Dedifferentiated amniotic fluid mesenchymal stem cell (primary cell): Measurements from ENCODE around the gene FBXO31.
"Not testable (repeated sequence)": the region's sequence is repeated elsewhere in the genome, so short reads cannot be mapped to it uniquely, and the experiment has no call there.

ENCODE experiments used
- DNase-seq: peaks from one replicate; pipeline ENCODE4 v3.0.0-alpha.2; 2016; ENCODE audit errors: extremely low spot score

The FBXO31 gene

DNA sequence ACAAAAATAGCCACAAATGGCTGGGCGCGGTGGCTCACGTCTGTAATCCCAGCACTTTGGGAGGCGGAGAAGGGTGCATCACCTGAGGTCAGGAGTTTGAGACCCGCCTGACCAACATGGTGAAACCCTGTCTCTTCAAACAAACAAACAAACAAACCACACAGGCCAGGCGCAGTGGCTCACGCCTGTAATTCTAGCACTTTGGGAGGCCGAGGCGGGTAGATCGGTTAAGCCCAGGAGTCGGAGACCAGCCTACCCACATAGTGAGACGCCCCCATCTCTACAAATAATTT is 1.2 kb upstream of the FBXO31 start:
- not testable (repeated sequence) for DNase-seq

- DNase-seq: peak; percentile 17
Measured at GRCh38 chr16:87384162-87384874, 742 bp upstream of the FBXO31 start.

GRCh38 chr16:87382023-87382785 is 1.4 kb downstream of the FBXO31 start:
- DNase-seq: no peak

DNA sequence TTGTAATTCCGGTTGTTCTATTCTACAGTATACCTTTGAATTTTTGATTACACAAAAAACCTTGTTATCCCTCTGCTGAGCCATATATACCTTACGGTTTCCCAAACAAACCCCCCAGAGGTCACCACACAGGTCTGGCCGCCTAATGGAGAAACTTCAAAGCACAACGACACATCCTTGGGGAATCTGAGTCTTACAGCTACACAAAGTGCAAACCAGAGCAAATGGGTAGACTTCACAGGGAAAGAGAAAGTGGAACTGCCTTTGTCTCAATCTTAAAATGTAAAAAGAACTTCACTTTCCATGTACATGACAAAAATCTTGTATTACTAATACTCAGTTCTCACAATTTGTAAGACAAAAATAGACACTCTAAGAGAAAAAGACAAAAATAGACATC is 2.7 kb downstream of the FBXO31 start:
- DNase-seq: no peak

DNA sequence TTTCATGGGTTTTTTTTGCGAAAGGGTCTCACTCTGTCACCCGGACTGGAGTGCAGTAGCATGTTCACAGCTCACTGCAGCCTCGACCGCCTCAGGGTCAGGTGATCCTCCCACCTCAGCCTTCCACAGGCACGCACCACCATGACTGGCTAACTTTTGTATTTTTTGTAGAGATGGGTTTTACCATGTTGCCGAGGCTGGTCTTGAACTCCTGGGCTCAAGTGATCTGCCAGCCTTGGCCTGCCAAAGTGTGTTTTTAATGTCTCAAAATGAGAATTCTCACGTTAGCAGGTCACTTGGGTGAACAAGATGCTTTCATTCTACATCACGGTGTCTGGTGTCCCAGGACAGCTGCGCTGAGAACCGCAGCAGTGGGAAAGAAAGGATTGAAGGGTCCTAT is 3.2 kb downstream of the FBXO31 start:
- no peak for DNase-seq

DNA sequence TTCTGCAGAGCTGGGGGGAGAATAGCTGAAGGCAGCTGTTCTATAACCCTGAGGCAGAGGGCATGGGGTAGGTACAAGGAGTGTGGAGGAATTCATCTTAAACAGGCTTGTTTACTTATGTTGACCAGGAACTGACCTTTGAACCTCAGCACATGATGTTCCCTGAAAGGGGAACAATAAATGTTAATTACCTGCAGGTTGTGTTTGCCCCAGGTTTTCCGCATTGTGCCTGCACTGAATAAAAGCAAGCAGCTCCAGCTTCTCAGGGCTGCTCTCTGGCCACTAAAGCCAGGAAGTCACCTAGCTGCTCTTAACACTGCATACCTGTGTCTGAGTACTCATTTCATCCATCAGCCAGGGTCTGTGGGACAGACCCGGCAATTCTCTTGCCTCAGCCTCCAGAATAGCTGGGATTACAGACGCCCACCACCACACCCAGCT is 4.2 kb downstream of the FBXO31 start:
- not testable (repeated sequence) for DNase-seq

- no peak for DNase-seq
Measured at GRCh38 chr16:87376660-87377059, 6.9 kb downstream of the FBXO31 start.

- no peak for DNase-seq
Measured at GRCh38 chr16:87375426-87376135, 8.0 kb downstream of the FBXO31 start.

DNA sequence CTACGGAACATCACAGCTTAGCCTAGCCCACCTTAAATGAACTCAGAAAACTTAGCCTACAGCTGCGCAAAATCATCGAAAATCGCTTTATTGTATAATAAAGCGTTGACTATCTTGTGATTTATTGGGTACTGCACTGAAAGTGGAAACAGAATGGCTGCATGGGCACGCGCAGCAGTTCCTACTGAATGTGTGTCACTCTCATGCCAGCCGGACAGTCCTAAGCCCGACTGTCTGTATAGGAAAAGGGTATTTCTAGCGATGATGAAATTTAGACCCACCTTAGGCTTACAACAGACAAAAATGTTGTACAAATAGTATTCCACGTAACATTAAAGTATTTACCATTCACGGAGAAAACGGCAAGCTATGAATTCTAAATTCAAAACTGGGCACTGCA is 9.3 kb downstream of the FBXO31 start:
- no peak for DNase-seq

- DNase-seq: no peak
Measured at GRCh38 chr16:87372305-87372704, 11.3 kb downstream of the FBXO31 start.

DNA sequence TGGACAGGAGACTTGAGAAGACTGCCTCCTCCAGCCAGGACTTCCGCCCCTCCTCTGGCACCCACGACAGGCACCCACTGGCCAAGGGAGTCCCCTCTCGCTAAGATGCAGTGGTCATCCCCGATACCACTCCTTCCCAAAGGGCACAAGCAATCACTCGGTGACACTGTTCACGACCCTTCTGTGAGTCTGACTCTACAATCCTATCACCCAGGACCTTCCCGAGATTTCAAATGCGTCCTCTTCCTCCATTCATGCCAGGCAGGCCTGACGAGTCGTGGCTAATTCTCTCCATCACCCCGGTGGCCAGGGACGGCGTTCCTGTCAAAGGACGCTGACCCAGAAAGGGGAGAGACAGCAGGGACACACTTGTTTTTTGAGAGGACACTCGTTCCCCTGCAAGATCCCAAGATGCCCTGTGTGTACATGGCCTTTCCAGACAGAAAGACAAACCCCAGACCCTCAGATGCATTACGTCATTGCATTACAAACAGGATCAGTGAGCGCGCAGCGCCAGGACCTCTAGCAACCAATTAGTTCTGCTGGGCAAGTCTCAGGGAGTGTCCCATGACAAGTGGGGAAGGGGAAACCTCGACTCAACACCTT is 12.2 kb downstream of the FBXO31 start:
- no peak for DNase-seq

DNA sequence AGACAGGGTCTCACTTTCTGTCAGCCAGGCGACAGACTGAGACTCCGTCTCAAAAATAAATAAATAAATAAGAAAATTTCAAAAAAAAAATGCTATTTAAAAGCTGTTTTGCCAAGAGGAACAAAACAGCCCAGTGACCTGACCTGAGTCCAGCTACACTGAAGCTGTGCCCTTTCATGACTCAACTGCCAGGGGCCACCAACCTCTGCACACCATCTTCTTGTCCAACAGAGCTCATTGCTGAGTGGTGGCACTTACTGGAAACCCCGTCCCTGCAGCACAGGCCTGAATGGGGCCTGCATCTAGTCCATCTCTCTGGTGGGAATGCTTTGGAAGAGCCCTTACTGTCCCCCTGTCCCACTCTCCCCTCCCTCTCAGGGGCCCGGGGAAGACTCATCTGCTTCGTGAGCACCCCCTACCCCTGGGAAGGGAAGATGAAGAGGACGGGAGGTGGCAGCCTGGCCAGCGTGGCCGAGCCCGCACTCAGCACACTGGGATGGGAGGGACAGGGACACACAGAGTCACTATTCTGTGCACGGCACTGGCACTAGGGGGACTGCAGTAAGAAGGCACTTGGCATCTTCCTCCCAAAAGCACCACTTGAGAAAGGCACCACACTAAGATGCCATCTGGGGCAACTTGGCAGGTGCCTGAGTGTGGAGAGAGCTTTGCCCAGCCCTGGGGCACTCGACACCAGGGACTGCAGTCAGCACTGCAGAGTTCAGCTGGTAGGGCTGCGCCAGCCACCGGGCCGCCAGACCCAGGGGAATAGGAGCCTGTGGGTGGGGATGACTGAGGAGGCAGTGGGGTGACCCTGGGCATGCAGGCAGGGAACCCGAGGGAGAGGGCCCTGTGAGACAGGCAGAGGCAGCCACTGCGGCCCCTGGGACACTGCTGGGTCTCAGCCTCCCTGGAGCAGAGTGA is 13.5 kb downstream of the FBXO31 start:
- DNase-seq: no peak

DNA sequence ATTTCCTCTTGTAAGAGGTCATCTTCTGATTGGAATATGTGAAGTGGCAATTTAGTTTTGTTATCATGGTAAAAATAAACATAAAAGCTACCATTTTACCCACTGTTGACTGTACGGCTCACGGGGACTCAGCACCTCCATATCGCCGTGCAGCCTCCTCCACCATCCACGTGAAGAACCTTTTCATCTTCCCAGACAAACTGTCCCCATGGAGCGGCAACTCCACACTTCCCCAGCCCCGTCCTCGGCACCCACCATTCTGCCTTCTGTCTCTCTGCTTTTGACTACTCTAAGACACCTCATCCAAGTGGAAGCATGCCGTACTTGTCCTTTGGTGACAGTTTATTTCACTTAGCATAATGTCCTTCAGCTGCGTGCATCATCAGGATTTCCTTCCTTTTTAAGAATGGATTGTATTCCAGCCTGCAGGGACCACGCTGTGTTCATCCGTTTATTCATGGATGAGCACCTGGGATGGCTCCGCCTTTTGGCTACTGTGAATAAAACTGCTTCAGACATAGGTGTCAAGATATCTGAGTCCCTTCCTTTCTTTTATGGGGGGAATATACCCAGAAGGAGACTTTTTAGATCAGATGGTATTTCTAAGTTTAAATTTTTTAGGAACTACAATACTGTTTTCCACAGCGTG is 14.3 kb downstream of the FBXO31 start:
- DNase-seq: no peak

DNA sequence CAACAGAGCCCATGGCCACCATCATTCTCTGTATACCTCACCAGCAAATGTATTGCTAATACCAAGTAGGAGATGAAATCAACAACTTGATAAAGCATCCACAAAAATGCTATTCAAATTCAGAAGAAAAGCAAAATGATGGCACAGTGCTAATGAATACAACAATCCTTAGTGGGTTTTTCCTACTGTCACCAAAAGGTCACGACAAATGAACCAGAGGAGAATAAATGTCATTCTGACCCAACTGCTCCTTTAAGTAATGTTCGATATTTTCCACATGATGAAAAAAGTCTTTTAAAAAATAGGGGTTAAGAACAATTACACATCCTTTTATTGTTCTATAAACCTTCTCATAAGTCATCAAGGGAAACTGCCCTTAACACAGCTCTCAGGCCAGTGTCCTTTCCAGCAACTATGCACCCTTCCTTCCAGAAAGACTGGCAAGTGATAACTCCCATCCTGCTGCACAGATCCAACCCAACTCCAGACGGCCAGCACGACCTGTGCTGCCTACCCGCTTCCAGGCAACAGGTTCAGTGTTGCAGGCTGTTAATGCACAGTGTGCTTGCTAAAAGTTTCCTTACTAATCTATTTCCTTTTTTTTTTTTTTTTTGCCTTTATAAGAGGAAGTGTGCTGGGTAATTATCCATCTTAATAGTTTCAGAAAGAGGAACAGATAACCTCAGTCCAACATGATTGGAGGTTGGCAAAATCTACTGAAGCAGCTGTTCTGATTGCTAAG is 15.4 kb downstream of the FBXO31 start:
- DNase-seq: no peak

- DNase-seq: no peak
Measured at GRCh38 chr16:87367529-87367928, 16.0 kb downstream of the FBXO31 start.

- DNase-seq: no peak
Measured at GRCh38 chr16:87366930-87367329, 16.6 kb downstream of the FBXO31 start.

- no peak for DNase-seq
Measured at GRCh38 chr16:87366288-87366687, 17.3 kb downstream of the FBXO31 start.

- no peak for DNase-seq
Measured at GRCh38 chr16:87365021-87365713, 18.4 kb downstream of the FBXO31 start.

DNA sequence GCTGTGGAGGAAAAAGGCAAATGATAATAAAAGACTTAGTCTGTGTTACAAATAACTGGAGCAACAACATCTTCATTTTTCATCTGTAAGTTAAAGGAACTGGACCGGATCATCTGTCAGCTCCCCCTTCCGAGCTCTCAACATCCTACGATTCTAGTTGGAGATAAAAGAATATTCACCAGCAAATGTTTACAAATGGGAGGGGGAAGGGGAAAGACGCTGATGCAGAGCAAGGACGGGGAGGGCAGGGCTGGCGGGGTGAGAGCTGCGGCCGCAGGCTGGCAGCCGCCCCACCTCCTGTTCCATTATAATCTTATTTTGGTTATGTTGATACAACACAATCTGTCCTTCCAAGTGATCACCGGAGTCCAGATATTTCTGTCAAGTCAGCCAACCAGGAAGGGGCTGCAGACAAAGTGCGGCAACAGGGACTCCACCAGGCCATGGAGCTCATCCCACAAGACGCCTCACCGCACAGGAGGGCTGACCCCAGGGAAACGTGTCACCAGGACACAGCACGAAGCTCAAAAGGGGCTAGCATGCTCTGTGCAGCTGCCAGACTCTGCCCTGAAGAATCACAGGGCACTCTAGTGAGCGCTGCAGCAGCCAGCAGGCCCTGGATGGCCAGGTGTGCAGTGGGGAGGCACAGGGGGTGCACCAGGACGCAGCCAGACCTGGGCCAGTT is 19.7 kb downstream of the FBXO31 start:
- DNase-seq: no peak
